Activated gamma-delta T cell treated with Interleukin-2 at 50 U/mL for 16 hours (primary cell): Measurements from ENCODE around the gene EIF1B.
"Not testable (repeated sequence)": the region's sequence is repeated elsewhere in the genome, so short reads cannot be mapped to it uniquely, and the experiment has no call there.

ENCODE experiments used
- DNase-seq: peaks from one replicate; pipeline ENCODE4 v3.0.0-alpha.2; 2020

EIF1B gene

GRCh38 chr3:40309418-40309924 lies at the start of gene EIF1B:
EIF1B (plus strand) TSS chr3:40309707; CDS start chr3:40309942, 235 bp downstream.
- DNase-seq: peak; percentile 99

- DNase-seq: no peak
Measured at GRCh38 chr3:40262331-40262730, 47.2 kb upstream of the EIF1B start.

DNA sequence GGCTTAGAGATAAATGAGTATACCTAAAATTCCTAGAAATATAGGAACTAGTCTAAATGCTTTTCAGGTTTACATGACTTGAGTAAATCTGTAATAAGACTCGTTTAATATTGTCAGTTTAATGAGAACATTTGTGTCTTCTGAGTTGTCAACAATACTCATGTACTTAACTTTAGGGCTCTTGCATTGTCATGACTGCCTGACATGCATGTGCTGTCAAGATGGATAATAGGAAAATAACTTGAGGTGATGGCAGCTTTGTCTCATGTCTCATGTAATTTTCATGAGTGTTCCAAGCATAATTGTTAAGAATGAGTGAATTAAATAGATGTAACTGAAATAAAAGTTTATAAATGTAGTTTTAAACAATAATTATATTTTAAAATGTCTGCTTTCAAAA lies 45.1 kb upstream of the EIF1B start:
- DNase-seq: no peak

- DNase-seq: no peak
Measured at GRCh38 chr3:40265181-40265580, 44.3 kb upstream of the EIF1B start.

GRCh38 chr3:40267937-40268724 lies 41.4 kb upstream of the EIF1B start:
- DNase-seq: no peak

- no peak for DNase-seq
Measured at GRCh38 chr3:40268802-40269524, 40.5 kb upstream of the EIF1B start.

DNA sequence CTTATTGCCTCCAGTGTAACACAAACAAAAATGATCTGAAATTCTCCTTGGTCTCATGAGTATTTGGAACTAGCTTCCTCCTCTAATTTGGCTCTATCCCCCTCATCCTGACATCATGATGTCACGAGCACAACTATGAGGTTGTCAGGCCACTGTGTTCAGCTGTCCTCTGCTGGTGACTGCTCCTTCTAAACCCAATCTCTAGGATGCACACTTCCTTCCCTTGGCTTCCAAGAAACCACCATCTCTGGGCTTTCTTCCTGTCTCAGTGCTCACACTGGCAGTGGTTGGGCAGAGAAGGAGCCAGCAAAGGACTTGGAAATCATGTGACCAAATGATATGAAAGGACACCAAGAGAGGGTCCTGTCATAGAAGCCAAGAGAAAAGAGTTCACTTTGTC lies 30.7 kb upstream of the EIF1B start:
- DNase-seq: no peak

- DNase-seq: no peak
Measured at GRCh38 chr3:40281995-40282394, 27.5 kb upstream of the EIF1B start.

DNA sequence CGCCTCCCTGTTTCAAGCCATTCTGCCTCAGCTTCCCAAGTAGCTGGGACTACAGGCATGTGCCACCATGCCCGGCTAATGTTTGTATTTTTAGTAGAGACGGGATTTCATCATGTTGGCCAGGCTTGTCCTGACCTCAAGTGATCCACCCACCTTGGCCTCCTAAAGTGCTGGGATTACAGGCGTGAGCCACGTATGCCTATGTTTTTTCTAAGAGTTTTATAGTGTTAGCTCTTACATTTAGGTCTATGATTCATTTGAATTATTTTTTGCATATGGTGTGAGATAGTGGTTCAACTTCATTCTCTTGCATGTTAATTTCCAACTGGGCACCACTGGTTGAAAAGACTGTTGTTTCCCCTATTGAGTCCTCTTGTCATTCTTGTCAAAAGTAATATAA lies 26.4 kb upstream of the EIF1B start:
- not testable (repeated sequence) for DNase-seq

GRCh38 chr3:40287248-40287647 lies 22.3 kb upstream of the EIF1B start:
- no peak for DNase-seq

DNA sequence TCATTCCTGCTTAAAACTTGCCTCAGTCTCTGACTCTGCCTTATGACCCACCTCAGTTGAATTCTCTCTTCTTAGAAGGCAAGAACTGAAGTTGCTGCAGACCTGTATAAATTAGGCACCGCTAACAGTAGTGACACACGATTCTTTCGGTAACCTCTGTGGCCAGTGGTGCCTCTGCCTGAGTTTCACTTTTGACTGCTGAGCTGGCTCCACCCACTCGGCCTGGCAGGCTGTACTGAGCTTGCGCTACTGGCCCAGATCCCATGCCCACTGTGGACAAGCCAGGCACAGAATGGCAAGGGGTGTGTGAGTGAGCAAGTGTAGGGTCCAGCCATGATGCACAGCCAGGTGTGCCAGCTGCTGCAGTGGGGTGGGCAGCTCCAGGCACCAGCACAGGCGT lies 19.1 kb upstream of the EIF1B start:
- no peak for DNase-seq

GRCh38 chr3:40291471-40291870 lies 18.0 kb upstream of the EIF1B start:
- no peak for DNase-seq

DNA sequence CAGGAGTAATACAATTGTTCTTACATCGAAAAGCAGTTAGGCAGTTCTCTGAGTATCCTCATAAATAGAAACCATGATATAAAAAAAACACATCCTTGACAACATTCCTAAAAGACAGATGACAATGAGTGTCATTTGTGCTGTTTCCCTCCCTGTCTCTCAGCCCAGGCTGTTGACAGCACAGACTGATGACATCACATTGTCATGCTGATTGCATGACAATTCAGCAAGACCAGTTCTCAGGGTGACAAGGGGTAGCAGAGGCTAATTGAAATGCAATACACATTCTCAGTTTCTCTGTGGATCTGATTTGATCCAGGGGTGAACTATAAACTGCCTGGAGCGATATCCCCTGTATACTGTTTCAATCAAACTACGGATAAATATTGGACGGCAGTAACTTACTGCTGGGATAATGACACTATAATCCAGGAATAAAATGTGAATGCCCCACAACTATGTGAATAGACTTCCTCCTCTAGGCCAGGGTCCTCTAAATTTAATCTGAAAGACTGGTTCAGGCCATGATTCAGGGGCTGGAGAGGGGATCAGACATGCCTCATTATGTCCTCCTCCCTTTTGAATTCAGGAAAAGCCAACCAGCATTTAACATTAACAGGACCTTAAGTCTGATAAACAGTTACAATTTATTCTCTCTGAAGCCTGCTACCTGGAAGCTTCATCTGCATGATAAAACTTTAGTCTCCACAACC lies 16.7 kb upstream of the EIF1B start:
- DNase-seq: no peak

- no peak for DNase-seq
Measured at GRCh38 chr3:40294434-40294833, 15.1 kb upstream of the EIF1B start.

GRCh38 chr3:40298075-40298474 lies 11.4 kb upstream of the EIF1B start:
- no peak for DNase-seq

DNA sequence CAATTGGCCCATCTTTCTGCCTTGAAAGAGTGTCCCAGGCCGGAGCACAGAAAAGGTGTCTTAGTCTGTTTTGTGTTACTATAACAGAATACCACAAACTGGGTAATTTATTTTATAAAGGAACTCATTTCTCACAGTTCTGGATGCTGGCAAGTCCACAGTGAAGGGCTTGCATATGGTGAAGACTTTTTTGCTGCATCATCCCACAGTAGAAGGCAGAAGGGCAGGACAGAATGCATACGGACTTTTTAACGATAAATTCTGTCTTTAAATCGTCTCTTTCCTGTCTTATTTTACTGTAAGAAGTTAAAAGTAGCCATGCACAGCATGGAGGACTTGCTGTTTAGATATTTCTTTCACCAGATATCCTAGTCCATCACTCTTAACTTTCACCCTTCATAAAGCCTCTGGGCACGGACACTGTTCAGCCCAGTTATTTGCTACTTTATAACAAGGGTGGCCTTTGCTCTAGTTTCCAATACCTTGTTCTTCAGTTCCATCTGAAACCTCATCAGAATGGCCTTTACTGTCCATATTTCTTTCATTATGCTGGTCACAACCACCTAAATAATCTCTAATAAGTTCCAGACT lies 10.3 kb upstream of the EIF1B start:
- DNase-seq: no peak

GRCh38 chr3:40299721-40300335 lies 9.7 kb upstream of the EIF1B start:
- DNase-seq: no peak

DNA sequence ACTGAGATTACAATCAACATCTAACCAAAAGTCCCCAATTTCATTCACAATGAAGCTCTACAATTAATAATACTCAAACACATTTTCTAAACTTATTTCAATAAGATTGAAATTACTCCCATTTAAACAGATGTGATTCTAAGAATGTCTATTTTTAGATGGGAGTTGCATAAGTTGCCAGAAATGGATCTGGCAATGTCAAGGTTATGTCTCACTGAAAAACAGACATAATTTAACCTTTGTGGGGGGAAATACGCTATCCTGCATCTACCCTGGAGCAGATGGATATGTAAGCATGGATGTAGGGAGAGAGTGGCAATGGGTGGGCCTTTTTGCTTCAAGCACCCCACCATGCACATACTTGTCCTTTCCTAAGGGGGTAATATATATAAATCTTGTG lies 6.7 kb upstream of the EIF1B start:
- no peak for DNase-seq

DNA sequence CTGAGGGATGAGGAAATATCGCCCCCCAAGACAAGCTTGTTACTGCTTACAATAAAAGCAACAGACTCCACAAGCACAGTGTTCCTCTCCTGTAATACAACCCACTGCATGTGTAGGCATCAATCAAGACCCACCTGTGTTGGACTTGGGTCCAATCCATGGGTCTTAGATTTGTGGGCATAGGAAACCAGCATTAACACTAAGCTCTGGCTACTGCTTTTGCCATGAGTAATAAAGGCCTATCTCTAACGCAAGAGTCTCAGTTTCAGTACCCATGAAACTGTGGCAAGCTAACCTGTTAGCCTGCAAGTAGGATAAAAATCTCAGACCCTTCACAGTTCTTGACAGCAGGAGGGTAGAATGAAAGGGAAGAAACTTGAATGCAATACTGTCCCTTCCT lies 5.2 kb upstream of the EIF1B start:
- no peak for DNase-seq

DNA sequence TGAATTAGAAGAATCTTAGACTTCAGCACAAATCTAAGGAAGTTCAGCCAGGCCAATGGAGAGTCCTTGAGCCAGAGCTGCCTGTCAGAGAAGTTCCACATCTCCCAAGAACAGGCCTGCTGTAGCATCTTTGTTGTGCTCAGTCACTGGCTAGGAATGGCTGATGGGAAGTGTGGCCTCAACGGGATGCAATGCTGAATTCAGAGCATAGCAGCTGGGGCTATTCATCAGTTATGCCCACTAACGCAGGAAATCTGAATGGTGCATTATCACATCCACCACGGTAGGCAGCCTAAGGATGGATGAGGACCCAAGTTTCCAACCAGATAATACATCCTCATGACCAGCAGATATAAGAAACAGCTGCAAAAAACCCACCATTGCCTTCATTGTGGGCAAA lies 3.2 kb upstream of the EIF1B start:
- no peak for DNase-seq

- no peak for DNase-seq
Measured at GRCh38 chr3:40307176-40307575, 2.3 kb upstream of the EIF1B start.

DNA sequence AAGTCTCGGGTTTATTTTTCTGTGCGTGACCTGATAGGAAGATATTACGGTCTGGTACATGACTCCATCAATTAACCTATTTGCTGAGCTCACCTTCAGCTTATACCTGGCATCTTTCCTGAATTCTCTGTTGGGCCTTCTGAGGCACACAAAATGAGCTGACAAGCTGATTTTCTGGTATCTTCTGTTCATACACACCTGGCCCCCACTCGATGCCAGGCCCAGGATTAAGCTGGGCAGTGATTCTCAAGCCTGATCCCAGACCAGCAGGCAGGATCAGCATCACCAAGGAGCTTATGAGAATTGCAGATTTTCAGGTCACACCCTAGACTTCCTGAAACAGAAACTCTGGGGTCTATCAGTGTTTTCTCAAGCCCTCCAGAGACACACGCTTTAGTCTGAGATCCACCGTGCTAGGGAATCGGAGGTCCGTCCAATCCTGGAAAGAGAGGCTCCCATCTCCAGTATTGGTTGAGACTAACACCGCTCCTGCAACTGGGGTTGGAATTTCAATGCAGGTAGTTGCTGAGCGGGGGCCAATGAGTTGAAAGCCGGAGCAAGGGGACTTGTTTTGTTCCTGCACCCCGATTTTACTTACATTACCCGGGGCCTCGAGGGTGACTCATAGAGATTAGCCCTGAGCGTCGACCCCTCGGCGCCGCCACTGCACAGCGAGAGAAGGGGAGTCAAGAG lies 636 bp upstream of the EIF1B start:
- no peak for DNase-seq
